ENCODE data around the gene GPR25. TPM values are rescaled to one million over a fixed set of nuclear protein-coding genes. Genes with fewer than 3 reads are reported as not detected.

The GPR25 gene
- total RNA-seq, 1 donor from 2014 or later = not detected

DNA sequence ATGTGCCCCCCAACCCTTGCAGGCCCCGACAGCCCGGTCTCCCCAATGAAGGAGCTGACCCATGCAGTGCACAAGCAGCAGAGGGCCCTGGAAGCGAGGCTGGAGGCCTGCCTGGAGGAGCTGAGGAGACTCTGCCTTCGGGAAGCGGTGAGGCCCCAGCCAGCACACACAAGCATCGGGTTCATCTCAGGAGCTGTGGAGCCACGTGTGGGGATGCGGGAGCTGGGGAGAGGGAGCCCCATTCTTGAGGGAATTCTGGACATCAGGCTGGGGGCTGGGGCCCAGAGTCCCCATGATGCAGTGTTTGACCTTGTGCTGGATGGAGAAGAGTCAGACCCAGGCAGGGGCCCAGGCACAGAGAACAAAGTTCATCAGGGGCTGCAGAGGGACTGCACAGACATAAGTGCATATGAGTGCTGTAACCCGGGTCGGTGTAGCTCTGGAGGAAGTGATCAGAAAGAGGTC lies 26.7 kb downstream of the GPR25 start:
- Histone ChIP-seq H3K4me3 (no peak overlapping the region), H3K36me3 (no peaks in the 10 kb centered on the region), H3K27me3 (ENCODE audit: low read depth) (peaks cover 53% of the 10 kb centered on the region), H3K4me1 (no peaks in the 10 kb centered on the region), H3K9me3 (replicated peaks) (no peaks in the 10 kb centered on the region), H3K27ac (replicated peaks) (no peak overlapping the region)
- DNase-seq = no peak
- TF ChIP-seq, protein P1, sequence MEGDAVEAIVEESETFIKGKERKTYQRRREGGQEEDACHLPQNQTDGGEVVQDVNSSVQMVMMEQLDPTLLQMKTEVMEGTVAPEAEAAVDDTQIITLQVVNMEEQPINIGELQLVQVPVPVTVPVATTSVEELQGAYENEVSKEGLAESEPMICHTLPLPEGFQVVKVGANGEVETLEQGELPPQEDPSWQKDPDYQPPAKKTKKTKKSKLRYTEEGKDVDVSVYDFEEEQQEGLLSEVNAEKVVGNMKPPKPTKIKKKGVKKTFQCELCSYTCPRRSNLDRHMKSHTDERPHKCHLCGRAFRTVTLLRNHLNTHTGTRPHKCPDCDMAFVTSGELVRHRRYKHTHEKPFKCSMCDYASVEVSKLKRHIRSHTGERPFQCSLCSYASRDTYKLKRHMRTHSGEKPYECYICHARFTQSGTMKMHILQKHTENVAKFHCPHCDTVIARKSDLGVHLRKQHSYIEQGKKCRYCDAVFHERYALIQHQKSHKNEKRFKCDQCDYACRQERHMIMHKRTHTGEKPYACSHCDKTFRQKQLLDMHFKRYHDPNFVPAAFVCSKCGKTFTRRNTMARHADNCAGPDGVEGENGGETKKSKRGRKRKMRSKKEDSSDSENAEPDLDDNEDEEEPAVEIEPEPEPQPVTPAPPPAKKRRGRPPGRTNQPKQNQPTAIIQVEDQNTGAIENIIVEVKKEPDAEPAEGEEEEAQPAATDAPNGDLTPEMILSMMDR (IDR thresholded peaks at IDR 0.05; ENCODE audit: borderline replicate concordance) = no peak
- intact Hi-C loops (cut with micrococcal nuclease) = no loop called here

DNA sequence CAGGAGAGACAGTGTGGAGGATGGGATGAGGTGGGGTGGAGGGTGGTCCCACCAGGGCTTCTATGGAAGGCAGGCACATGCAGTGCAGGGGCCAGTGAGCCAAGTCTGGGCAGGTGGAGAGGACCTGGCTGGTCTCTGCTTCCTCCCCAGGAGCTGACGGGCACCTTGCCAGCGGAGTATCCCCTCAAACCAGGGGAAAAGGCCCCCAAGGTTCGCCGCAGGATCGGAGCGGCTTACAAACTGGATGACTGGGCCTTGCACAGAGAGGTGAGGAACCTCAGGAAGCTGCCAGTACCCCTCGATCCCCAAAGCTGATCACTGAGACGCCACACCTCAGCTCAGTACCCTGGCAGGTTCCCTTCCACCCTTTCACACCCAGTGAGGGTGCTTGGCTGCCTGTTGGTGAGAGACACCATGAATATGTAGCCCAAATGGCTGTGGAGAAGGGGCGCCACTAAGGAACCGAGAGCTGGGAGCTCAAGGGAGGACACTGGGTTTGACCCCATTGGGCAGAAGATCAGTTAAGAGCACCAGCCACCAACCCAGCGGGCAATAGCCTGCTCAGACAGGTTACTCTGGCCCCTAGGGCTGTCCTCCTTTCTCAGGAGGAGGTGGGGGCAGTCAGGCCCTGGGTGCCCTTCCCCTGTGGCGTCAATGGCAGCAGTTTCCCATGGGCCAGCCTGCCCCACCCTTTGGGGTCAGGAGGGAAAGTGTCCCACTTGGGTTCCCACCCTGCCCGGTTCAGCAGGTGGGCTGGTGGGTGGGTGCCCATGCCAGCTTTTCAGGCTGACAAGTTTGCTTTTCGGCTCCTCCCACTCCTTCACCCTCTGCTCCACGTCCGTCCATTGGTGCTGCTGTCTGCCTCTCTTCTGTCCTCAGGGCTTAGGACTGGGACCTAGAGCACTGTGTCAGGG lies 27.4 kb downstream of the GPR25 start:
- Histone ChIP-seq H3K27ac (replicated peaks) (no peak overlapping the region), H3K4me3 (no peak overlapping the region), H3K36me3 (no peaks in the 10 kb centered on the region), H3K27me3 (ENCODE audit: low read depth) (peaks cover 47% of the 10 kb centered on the region), H3K4me1 (no peaks in the 10 kb centered on the region), H3K9me3 (replicated peaks) (no peaks in the 10 kb centered on the region)
- intact Hi-C loops (cut with micrococcal nuclease) = no loop called here
- DNase-seq = no peak
- TF ChIP-seq, protein P1 (IDR thresholded peaks at IDR 0.05; ENCODE audit: borderline replicate concordance) = no peak

DNA sequence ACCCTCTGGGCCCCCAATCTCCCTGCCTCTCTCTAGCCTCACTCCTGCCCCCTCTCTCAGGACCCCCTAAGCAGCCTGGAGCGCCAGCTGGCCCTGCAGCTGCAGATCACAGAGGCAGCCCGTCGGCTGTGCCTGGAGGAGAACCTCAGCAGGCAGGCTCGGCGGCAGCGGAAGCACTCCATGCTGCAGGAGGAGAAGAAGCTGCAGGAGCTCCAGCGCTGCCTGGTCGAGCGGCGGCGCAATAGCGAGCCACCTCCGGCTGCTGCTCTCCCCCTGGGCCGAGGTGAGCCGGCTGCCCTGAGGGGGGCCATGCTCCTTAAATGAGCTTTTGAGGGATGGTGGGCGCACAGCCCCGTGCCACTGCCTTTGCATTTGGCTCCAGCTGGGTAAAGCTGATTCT lies 28.1 kb downstream of the GPR25 start:
- Histone ChIP-seq H3K27ac (replicated peaks) (no peak overlapping the region), H3K27me3 (ENCODE audit: low read depth) (peaks cover 41% of the 10 kb centered on the region), H3K4me1 (no peaks in the 10 kb centered on the region), H3K4me3 (no peak overlapping the region), H3K9me3 (replicated peaks) (no peaks in the 10 kb centered on the region), H3K36me3 (no peaks in the 10 kb centered on the region)
- intact Hi-C loops (cut with micrococcal nuclease) = no loop called here
- TF ChIP-seq, protein P1 (IDR thresholded peaks at IDR 0.05; ENCODE audit: borderline replicate concordance) = no peak
- no peak for DNase-seq

DNA sequence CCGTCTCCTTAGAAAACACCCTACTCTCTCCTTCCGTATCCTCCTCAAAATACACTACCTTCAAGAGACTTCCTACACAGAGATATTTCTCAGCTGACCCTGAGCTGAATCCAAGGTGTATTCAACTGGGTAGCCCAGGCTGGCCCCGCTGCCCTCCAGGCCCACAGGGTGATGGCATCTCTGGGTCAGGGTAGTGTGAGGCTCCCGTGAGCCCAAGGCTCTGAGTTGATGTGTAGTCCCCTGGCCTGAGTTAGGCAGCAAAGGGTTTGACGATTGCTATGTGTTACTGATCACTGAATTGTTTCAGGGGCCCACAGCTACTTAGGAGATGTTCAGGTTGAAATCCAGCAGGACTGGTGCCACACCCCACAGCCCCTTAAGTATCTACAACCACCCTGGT lies 28.6 kb downstream of the GPR25 start:
- Histone ChIP-seq H3K27me3 (ENCODE audit: low read depth) (peaks cover 39% of the 10 kb centered on the region), H3K4me1 (no peaks in the 10 kb centered on the region), H3K9me3 (replicated peaks) (no peaks in the 10 kb centered on the region), H3K27ac (replicated peaks) (no peak overlapping the region), H3K36me3 (no peaks in the 10 kb centered on the region), H3K4me3 (no peak overlapping the region)
- no peak for DNase-seq
- TF ChIP-seq, protein P1 (IDR thresholded peaks at IDR 0.05; ENCODE audit: borderline replicate concordance) = no peak
- intact Hi-C loops (cut with micrococcal nuclease) = no loop called here

DNA sequence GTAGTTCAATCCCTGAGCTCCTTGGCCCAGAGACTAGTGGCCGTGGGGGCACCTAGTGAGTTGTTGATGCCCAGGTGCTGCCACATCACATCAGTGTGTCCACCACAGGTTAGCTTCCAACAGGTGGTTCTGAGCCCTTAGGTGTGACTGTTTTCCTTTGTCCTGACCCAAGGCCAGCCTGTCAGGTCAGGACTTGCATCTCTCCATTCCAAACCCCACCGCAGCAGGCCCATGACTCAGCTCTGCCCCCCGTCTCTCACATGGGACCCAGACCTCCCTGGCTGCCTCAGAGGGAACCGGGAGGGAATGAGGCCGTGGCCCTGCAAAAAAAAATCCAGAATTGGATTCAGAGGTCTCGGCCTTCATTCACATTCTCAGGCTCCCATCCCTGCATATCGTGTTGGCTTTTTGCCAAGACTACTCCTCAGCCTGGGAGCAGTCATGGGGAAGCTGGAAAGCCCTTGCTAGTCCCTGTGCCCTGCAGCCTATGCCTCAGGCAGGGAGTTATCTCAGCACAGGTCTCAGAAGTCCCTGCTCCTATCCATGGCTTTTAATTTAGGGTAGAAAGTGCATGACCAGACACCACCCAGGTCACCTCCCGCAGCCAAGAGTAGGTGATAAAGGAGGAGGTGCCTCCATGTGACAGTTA lies 29.1 kb downstream of the GPR25 start:
- intact Hi-C loops (cut with micrococcal nuclease) = no loop called here
- H3K4me3 ChIP-seq = no peak overlapping the region
- TF ChIP-seq, protein P1 (IDR thresholded peaks at IDR 0.05; ENCODE audit: borderline replicate concordance) = no peak
- DNase-seq = no peak
- H3K27ac ChIP-seq (replicated peaks) = no peak overlapping the region
- H3K27me3 ChIP-seq (ENCODE audit: low read depth) = peaks cover 38% of the 10 kb centered on the region
- H3K4me1 ChIP-seq = no peaks in the 10 kb centered on the region
- no peaks in the 10 kb centered on the region for H3K36me3 ChIP-seq
- H3K9me3 ChIP-seq (replicated peaks) = no peaks in the 10 kb centered on the region

Data from left ventricle myocardium inferior (tissue), 1 donor.